ENCODE measurements around the gene MYO18A. TPM values are rescaled to one million over a fixed set of nuclear protein-coding genes. Genes with fewer than 3 reads are reported as not detected.

The MYO18A gene
- total RNA-seq, 1 experiment from 2014 or later: 24.0 TPM

GRCh38 chr17:29140631-29141513 lies 39.3 kb downstream of the MYO18A start:
- BruUV-seq (replicated peaks): no TSS peak
- ChIA-PET POLR2A (interaction anchor here (0.8 to 2.1 kb wide), 4 partner anchors 17 to 110 kb away, joined by 3 to 6 read pairs (median 4); no protein-coding TSS in a partner anchor), CTCF (interaction anchor here (0.6 to 14.7 kb wide), 9 partner anchors 10 to 434 kb away, joined by 3 to 287 read pairs (median 4); partner anchors contain the start of gene MYO18A)
- TF ChIP-seq CTCF (IDR thresholded peaks at IDR 0.05; ENCODE audit: unreplicated experiment): no peak
- Mint-ChIP-seq H3K36me3 (ENCODE audit: insufficient read depth, unreplicated experiment) (no peaks in the 10 kb centered on the region), H3K9me3 (ENCODE audit: unreplicated experiment) (no peaks in the 10 kb centered on the region), H3K27ac (ENCODE audit: low read depth, unreplicated experiment) (no peak overlapping the region), H3K27me3 (ENCODE audit: insufficient read depth, unreplicated experiment) (no peaks in the 10 kb centered on the region), H3K4me1 (ENCODE audit: insufficient read depth, unreplicated experiment) (peaks cover 35% of the 10 kb centered on the region), H3K4me3 (ENCODE audit: unreplicated experiment) (no peak overlapping the region)
- intact Hi-C loops (cut with micrococcal nuclease): no loop called here
- no peak for DNase-seq (ENCODE audit: unreplicated experiment)

GRCh38 chr17:29140051-29140621 lies 40.1 kb downstream of the MYO18A start:
- H3K27ac Mint-ChIP-seq (ENCODE audit: low read depth, unreplicated experiment): no peak overlapping the region
- DNase-seq (ENCODE audit: unreplicated experiment): peak; percentile 73
- POLR2A ChIA-PET: interaction anchor here (0.6 to 2.1 kb wide), 5 partner anchors 16 to 1437 kb away, joined by 3 to 6 read pairs (median 4); no protein-coding TSS in a partner anchor

GRCh38 chr17:29138971-29139691 lies 41.1 kb downstream of the MYO18A start:
- ChIA-PET POLR2A (interaction anchor here (2.1 kb wide), 1 partner anchor 15 kb away, joined by 6 read pairs; no protein-coding TSS in a partner anchor), CTCF (interaction anchor here (0.6 to 14.7 kb wide), 6 partner anchors 10 to 79 kb away, joined by 3 to 287 read pairs (median 10); no protein-coding TSS in a partner anchor)
- H3K4me1 Mint-ChIP-seq (ENCODE audit: insufficient read depth, unreplicated experiment): peaks cover 27% of the 10 kb centered on the region
- H3K36me3 Mint-ChIP-seq (ENCODE audit: insufficient read depth, unreplicated experiment): no peaks in the 10 kb centered on the region
- intact Hi-C loops (cut with micrococcal nuclease): no loop called here
- no peak for TF ChIP-seq CTCF (IDR thresholded peaks at IDR 0.05; ENCODE audit: unreplicated experiment)
- H3K27ac Mint-ChIP-seq (ENCODE audit: low read depth, unreplicated experiment): no peak overlapping the region
- no TSS peak for BruUV-seq (replicated peaks)
- H3K27me3 Mint-ChIP-seq (ENCODE audit: insufficient read depth, unreplicated experiment): no peaks in the 10 kb centered on the region
- no peaks in the 10 kb centered on the region for H3K9me3 Mint-ChIP-seq (ENCODE audit: unreplicated experiment)
- H3K4me3 Mint-ChIP-seq (ENCODE audit: unreplicated experiment): no peak overlapping the region
- DNase-seq (ENCODE audit: unreplicated experiment): no peak

More at GRCh38 chr17:29140051-29140621, 40.1 kb downstream of the MYO18A start:
- intact Hi-C loops (cut with micrococcal nuclease): no loop called here
- no peak for TF ChIP-seq CTCF (IDR thresholded peaks at IDR 0.05; ENCODE audit: unreplicated experiment)
- CTCF ChIA-PET: interaction anchor here (0.6 to 14.7 kb wide), 9 partner anchors 9 to 434 kb away, joined by 3 to 287 read pairs (median 4); partner anchors contain the start of gene MYO18A
- no peaks in the 10 kb centered on the region for H3K36me3 Mint-ChIP-seq (ENCODE audit: insufficient read depth, unreplicated experiment)
- BruUV-seq (replicated peaks): no TSS peak
- no peak overlapping the region for H3K4me3 Mint-ChIP-seq (ENCODE audit: unreplicated experiment)
- H3K4me1 Mint-ChIP-seq (ENCODE audit: insufficient read depth, unreplicated experiment): peaks cover 28% of the 10 kb centered on the region
- no peaks in the 10 kb centered on the region for H3K27me3 Mint-ChIP-seq (ENCODE audit: insufficient read depth, unreplicated experiment)
- no peaks in the 10 kb centered on the region for H3K9me3 Mint-ChIP-seq (ENCODE audit: unreplicated experiment)

Measured in MCF 10A (cell line).